Lower leg skin (tissue), 4 donors: ENCODE data around the gene SRMS. TPM values are rescaled to one million over a fixed set of nuclear protein-coding genes. Genes with fewer than 3 reads are reported as not detected.

ENCODE experiments used
- DNase-seq, 2 donors: peaks; one replicate each; pipeline ENCODE4 v3.0.0-alpha.2; 2019; ENCODE audit warnings: low spot score in 2 of 2
- H3K4me3 ChIP-seq: fragments of 200-600 bp; sonication (generic); 2 replicates; pipeline ENCODE4 v1.5.1; 2017; ENCODE audit warnings: mild to moderate bottlenecking, low read depth; ENCODE audit not compliant: poor library complexity, severe bottlenecking
- POLR2A ChIP-seq, 2 donors: fragments of 450-650 bp; IDR thresholded peaks; one replicate each; pipeline ENCODE4 v1.6.1; 2016 to 2017; ENCODE audit warnings: antibody characterized with exemption in 2 of 2, mild to moderate bottlenecking in 1 of 2, moderate library complexity in 1 of 2
- WGBS, 2 donors: methylation state at CpG; one replicate each; pipeline ENCODE4 v1.1.5; 2018; 5-methylcytosine and 5-hydroxymethylcytosine counted together
- intact Hi-C: fragments of 100-400 bp; cut with DNase I; formaldehyde crosslinking; loops from one replicate; pipeline ENCODE4 v1.15.0; 2023; ENCODE audit warnings: low total_unique reads
- total RNA-seq, 4 donors: library from RNA; depleted of rRNA; stranded (reverse); fragments of >200 nt; gene quantifications; one replicate each; pipeline ENCODE4 v1.1.0, GENCODE V29; 2016
- TF ChIP-seq, protein P1 (sequence below), 3 donors: fragments of 450-650 bp; IDR thresholded peaks; one replicate each; pipeline ENCODE4 v1.5.1; 2016; ENCODE audit warnings: antibody characterized with exemption in 3 of 3, mild to moderate bottlenecking in 3 of 3, moderate library complexity in 2 of 3

The SRMS gene
- total RNA-seq, 4 donors from 2014 or later = 0.16 to 0.59 (median 0.37) TPM; not detected in 1

DNA sequence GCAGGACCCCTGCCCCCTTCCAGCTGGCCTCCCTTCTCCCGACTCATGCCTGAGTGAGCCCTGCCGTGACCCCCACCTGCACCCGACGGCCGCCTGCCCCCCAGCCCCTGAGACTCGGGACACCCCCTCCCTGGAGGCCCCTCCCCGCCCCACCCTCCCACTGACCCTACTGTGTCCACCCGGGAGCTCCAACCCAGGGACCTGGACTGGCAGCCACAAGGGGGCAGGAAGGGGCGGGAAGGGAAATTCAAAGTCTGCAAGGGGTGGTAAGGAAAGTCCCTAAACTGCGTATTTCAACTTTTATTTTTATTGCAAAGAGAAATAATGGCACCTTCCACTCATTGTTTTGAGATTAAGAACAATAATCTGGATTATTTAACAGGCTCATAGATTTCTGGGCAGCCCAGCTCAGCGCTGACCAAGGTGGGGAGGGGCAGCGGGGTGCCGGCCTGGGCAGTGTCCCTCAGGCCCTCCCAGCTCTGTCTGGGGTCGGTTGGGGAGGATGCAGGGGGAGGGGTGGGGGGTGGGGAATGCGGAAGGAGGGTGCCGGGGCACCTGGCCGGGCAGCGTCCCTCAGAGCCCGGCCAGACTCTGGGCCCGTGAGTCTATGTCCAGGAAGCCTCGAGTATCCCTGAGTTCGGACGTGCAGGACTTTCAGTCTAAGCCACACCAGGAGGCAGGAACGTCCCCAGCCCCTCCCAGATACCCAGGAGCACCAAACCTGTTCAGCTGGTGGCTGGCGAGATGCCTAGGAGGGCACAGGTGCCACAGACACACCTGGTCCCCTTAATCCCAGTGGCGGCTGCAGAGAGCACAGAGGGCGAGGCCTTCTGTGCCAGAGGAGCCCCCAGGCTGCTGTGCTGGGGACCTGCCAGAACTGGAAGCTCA, 9.1 kb downstream of the SRMS start:
- TF ChIP-seq, protein P1, sequence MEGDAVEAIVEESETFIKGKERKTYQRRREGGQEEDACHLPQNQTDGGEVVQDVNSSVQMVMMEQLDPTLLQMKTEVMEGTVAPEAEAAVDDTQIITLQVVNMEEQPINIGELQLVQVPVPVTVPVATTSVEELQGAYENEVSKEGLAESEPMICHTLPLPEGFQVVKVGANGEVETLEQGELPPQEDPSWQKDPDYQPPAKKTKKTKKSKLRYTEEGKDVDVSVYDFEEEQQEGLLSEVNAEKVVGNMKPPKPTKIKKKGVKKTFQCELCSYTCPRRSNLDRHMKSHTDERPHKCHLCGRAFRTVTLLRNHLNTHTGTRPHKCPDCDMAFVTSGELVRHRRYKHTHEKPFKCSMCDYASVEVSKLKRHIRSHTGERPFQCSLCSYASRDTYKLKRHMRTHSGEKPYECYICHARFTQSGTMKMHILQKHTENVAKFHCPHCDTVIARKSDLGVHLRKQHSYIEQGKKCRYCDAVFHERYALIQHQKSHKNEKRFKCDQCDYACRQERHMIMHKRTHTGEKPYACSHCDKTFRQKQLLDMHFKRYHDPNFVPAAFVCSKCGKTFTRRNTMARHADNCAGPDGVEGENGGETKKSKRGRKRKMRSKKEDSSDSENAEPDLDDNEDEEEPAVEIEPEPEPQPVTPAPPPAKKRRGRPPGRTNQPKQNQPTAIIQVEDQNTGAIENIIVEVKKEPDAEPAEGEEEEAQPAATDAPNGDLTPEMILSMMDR (IDR thresholded peaks at IDR 0.05) = no peak
- no peak for TF ChIP-seq POLR2A (IDR thresholded peaks at IDR 0.05)
- WGBS, 2 donors = 25 to 34% methylated on average over 20 to 23 of the region's 27 CpGs
- intact Hi-C loops = no loop called here
- DNase-seq = peak in 1 of 2 donors; percentile 64
- H3K4me3 ChIP-seq = no peak overlapping the region

DNA sequence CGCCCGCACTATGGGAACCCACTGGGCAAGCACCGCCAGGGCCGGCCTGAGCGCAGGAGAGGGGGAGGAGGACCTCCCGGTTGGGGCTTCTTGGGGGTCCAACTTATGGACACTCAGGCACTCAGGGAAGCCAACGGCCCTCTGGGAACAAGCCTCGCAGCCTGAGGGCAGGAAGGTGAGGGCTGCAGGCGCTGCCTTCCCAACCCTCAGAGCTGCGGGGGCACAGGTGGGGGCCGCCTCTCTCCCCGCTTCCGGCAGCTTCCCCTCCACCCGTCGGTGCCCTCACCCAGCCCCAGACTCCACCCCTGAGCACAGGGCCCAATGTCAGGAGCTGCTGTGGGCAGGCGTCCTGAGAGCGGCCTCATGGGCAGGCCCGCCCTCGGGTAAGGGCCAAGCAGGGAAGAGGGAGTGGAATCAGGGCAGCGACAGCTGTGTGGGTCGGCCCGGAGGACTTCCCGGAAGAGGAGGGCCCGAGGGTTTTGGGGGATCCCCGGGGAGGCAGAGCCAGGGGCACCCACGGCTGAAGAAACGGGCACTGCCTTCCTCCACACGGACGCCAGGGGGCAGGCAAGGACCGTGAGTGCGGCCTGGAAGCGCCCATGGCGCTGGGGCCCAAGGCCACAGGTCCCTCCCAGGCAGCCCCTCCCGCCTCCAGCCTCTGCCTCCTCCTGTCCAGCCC, 9.9 kb downstream of the SRMS start:
- TF ChIP-seq, protein P1 (IDR thresholded peaks at IDR 0.05) = peak in 1 of 3 donors; percentile 99
- TF ChIP-seq POLR2A (IDR thresholded peaks at IDR 0.05) = no peak
- intact Hi-C loops = no loop called here
- 3 to 7% methylated on average over 21 to 23 of the region's 34 CpGs for WGBS, 2 donors
- H3K4me3 ChIP-seq = no peak overlapping the region
- DNase-seq = peak; percentile 89 to 97

DNA sequence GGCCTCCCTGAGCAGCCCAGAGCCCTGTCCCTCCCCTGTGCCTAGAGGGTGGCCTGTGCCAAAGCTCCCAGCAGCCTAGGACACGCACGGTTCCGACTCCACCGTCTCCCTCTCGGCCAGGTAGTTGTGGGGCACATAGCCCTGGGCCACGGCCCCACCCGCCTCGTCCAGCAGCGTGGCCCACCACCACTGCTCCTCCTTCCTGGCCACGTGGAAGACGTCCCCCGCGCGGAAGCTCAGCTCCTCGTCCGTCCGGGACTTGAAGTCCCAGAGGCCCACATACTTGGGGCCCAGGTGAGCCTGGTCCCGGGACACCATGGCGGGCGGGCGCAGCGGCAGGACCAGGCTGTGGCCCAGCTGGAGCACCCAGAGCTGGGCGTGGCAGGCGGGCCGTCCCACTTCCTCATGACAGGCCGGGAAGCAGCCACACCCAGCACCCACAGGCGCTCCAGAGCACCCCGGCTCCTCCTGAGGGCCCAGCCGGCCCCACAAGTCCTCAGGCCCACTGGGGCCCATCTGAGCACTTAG, 10.5 kb downstream of the SRMS start, which contains the start of gene PTK6:
PTK6 (minus strand) TSS at position 380 of the 528 bp plus-strand sequence; CDS start at position 318, 62 bp downstream.
- intact Hi-C loops = no loop called here
- peak within 1 kb of the TSS; percentile 29 for H3K4me3 ChIP-seq
- 27 to 64% methylated on average over 4 to 11 of the region's 29 CpGs for WGBS, 2 donors
- DNase-seq = peak; percentile 72 to 94
- TF ChIP-seq, protein P1 (IDR thresholded peaks at IDR 0.05) = no peak
- no peak for TF ChIP-seq POLR2A (IDR thresholded peaks at IDR 0.05)

DNA sequence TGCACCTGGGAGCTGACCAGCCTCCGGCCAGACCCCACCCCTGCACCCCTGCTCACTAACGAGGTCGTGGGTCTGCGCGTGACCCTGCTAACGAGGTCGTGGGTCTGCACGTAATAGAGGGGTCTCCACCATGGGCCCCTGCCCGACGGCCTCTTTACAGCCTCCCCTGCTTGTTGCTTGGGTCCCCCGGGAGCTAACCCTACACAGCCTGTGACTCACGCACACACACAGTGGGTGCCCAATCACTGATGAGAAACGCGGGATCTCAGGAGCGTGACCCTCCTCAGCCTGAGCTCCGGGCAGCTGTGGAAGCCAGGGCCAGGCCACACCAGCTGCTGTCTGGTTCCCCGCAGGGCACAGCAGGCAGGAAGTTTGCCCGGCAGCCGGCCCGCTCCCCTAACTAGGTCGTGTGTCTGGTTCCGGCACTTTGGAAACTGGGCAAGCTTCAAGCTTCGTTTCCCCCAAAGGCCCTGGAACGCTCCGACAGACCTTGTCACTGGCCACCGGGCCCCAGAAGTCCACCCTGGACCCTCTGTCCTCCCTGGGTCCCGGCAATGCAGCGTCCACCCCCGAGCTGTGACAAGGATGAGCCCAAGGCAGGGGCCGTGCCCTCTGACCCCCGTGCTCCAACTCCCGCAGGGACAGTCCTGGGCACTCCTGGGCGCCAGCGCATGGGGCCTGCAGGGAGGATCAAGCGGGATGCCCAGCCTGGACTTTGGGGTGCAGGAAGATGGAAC, 11.1 kb downstream of the SRMS start:
- TF ChIP-seq, protein P1 (IDR thresholded peaks at IDR 0.05) = no peak
- no peak for TF ChIP-seq POLR2A (IDR thresholded peaks at IDR 0.05)
- DNase-seq = no peak
- 14 to 34% methylated on average over 11 to 32 of the region's 35 CpGs for WGBS, 2 donors
- intact Hi-C loops = no loop called here
- H3K4me3 ChIP-seq = peak overlapping the region; percentile 29
